Stimulated activated CD4-positive, alpha-beta T cell treated with anti-CD3 and anti-CD28 coated beads, Interleukin-1b, Interleukin-23, amount 100 ng/mL, for 4 hours (primary cell): ENCODE results near the gene MARS1.

ENCODE experiments used
- DNase-seq, 2 donors: peaks; one replicate each; pipeline ENCODE4 v3.0.0-alpha.2; 2020; ENCODE audit warnings: low read depth in 2 of 2

Gene MARS1

GRCh38 chr12:57471661-57472060 is 16.2 kb upstream of the MARS1 start:
- DNase-seq = no peak

DNA sequence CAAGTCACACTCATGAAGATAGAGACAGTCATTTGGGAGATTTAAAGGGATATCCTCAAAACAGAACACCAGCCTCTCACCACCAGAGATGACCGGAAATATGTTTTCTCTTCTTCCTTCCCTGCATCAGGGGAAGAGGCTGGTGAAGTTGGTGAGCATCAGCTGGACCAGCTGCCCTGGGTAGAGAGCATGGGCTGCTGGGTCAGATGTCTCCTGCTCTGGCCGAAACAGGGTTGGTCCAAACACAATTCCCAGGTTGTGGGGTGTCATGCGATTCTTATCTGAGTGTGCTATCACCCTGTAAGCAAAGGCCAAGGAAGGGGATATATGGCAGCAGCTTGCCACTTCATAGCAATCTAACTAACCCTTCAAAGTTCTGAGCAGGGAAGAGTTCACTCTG is 15.5 kb upstream of the MARS1 start:
- no peak for DNase-seq

DNA sequence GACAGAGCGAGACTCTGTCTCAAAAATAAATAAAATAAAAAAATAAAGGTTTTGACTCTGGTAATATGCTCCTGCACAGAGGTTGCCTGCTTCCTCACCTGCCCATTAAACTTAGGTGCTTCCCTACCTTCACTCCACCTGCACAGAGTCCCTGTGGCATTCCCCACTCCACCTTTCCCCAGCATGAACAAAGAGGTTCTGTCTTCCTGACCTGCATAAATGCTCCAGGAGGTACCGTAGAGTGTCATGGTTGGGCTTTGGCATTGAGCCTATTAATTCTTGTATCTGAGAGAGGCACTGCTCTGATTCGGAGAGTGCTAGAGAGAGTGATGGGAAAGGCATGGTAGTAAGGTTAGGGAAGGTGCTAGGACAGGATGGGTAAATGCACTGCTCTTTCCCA is 14.5 kb upstream of the MARS1 start:
- no peak for DNase-seq

DNA sequence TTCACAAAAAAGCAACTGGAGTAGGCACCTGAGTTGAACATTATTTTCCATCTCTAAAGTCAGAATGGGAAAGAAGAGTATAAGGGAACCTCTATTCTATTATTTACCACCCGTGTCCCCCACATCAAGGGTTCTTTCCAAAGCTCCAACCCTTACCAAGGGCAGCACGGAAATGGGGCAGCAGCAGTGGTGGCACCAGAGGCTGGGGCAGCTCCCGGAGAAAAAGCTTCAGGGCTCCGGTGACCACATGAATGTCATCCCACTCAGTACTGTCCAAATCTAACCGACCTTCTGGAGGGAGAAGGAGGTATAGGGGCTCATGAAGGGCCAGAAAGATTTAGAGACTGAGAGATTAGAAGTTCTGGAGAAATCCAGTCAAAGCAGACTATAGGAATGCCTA is 14.0 kb upstream of the MARS1 start:
- DNase-seq = no peak

GRCh38 chr12:57474430-57474829 is 13.4 kb upstream of the MARS1 start:
- no peak for DNase-seq

DNA sequence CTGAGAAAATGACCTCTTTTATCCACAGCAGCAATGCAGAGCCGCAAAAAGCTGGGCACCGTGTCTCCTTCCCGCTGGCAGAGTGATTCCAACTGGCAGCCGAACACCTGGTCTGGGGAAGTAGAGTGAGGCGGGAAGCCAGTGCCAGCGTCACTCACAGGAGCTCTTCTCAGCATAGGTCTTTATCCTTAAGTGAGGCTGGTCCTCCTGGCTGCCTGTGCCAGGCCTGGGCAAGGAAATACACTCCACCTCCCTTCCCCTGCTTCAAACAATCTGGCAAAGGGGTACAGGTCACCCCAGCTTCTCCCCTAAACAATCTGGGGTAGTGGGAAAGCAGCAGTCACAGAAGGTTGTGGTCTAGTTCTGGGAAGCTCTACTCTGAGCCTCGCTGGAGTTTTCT is 13.0 kb upstream of the MARS1 start:
- DNase-seq = no peak

DNA sequence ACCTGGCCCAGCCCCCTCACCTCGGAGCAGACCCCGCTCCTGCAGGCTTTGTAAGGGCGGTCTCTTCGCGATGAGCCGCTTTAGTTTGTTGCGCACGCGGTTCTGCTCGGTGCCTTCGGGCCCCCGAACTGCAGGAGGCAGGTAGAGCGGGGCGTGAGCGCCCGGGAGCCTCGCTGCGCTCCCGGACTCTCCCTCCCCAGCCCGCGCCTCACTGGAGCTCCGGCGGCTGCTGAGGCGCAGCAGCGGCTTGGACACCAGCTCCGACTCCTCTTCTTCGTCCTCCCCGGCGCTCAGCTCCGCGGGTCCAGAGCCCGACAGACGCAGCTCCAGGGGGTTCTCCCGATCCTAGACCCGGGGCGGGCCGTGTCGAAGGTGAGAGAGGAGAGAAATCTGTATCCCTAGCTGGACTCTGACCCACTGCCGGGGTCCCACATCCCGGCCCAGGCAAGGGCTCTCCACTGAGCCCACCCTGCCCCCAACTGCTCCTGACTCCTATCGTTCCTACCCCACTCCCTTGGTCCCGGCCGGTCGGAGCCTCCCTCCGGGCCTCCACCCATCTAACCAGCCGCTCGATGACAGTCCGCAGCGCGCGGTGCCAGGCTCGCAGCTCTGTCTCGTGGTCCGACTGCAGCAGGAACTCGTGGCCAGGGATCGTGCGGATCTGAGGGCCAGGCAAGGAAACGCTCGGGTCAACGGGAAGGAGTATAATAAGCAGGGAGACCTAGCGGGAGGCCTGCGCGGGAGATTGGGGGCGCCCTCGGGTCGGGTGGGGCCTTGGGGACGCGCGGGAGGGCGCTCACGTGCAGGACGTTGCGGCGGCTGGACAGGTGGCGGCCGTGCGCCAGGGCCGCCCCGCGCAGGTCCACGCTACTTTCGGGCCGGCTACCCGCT is 12.4 kb upstream of the MARS1 start:
- DNase-seq = no peak

DNA sequence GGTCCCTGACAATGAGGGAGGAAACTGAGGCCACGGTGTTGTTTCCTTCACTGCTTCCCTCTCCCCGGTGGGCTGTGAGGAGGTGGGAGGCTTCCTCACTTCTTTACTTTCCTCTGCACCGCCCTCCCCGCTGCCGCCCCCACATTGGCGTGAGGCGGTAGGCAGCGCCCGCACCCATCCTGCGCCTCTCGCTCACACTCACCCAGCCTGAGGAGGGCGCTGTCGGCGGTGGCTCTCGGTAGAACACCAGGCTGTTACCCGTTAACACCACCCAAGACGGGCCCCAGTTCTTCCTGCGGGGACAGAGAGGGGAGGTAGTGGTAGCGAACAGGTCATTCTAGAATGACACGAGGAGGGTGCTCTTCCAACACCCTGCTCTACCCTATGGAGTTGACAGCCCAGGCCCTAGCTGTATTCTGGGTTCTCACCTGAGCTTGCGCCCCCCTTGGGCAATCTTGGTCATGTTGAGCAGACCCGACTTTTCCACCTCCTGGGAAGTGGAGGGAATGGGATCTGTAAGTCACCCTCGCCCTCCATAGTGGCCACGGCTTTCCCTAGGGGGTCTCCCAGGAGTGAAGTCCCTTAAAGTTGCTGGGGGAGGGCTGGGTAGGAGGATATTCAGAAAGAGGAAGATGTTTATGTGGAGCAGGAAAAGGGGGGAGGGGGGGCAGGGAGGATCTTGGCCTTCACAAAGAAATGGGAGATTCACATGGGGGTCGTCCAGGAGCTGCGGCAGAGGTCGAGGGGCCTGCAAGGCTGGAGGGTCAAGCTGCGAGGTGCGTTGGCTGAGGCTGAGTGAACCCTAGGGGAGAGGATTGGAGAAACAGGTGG is 11.5 kb upstream of the MARS1 start:
- peak; percentile 55 to 67 for DNase-seq

DNA sequence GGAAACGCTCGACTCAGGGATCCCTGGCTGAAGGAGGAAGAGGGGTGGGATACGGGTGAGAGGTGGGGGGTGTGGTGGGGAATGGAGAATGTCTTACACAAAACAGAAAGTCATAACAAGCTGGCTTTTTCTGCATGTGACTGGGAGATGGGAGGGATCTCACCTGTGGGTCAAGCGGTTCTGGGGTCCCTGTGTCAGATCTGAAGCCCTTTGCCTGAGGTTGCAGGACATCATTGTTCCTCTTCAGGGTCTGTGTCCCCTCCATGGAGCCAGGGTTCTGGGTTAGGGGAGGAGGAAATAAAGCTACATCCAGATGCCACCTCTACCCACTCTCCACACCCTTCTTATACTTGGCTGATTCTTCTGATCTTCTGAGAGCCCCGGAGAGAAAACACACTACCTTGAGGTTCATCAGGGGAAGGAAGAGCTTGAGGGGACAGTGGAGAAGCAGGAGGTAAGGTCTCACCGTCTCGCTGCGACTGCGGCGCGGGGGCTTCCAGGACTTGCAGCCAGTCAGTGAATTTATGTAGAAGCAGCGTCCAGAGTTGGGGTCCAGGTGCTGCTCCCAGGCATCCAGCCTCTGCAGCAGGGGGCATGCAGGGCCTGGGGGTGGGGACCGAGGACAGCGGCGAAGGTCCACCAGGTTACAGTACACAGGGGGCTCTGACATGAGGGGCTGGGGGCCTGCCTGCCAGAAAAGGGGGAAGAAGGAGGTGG is 10.7 kb upstream of the MARS1 start:
- DNase-seq = no peak

- DNase-seq = no peak
Observed at GRCh38 chr12:57477710-57478681, 9.9 kb upstream of the MARS1 start.

GRCh38 chr12:57479043-57479375 is 8.9 kb upstream of the MARS1 start:
- no peak for DNase-seq

DNA sequence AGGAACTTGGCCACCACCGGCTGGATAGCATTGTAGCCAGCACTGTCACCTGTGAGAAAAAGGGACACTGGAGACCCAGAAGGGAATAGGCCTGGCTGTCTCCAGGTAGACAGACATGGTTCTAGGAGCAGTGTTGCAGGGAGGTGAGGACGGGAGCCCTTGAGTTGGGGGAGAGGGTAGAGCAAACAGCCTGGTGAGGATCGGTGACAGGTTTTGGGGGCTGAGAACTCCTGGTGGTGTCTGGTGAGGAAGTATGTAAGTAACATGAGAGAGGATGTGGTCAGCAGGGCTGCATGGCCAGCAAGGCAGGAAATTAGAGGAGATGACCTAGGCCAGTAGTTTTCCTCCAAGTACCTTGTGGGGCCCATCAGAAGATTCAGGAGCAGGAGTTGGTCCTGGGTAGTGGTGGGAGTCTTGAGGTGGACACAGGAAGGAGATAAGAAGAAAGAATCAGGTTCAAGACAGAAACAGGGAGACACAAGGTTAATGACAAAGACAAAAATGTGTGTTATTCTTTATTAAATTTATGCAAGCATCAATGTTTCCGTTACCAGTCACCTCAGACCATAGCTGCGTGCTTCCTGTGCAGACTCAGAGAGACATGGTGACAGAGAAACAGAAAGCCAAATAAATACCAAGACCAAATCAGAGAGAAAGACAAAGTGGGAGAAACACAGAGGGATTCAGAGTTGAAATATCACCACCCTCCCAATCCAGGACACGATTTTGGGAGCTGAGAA is 8.3 kb upstream of the MARS1 start, which contains the start of gene ARHGAP9:
ARHGAP9 (minus strand) TSS at position 491 of the 740 bp plus-strand sequence; CDS start at position 31, 460 bp downstream.
- peak in 1 of 2 donors; percentile 48 for DNase-seq

DNA sequence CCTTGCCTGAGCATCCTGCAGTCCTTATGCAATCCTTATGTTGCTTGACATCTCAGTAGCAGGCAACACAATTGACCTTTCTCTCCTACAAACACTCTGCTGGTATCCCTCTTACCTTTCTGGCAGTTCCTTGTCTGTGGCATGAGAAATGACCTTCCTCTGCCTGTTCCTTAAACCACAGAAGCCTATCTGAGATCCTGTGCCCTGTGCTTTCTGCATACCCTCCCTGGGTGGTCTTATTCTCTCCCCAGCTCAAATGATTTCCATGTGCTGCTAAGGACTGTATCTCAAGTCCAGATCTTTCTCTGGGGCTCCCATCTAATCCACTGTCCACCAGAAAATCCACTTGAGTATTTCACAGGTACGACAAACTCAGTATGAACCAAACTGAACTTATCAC is 6.2 kb upstream of the MARS1 start:
- no peak for DNase-seq

DNA sequence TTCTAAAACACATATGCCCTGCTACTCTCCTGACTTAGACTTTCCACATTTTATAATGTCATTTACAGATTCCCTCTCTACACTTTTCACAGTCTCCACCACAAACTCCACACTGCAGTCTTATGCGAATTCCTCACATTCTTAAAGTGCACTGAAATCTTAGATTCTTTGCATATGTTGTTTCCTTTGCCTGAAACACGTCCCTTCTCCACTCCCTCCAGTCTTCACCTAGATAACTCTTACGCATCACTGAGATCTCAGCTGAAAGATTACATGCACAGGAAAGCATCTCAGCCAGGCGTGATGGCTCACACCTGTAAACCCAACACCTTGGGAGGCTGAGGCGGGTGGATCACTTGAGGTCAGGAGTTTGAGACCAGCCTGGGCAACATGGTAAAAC is 4.4 kb upstream of the MARS1 start:
- DNase-seq = no peak

GRCh38 chr12:57485695-57486094 is 2.2 kb upstream of the MARS1 start:
- DNase-seq = no peak

DNA sequence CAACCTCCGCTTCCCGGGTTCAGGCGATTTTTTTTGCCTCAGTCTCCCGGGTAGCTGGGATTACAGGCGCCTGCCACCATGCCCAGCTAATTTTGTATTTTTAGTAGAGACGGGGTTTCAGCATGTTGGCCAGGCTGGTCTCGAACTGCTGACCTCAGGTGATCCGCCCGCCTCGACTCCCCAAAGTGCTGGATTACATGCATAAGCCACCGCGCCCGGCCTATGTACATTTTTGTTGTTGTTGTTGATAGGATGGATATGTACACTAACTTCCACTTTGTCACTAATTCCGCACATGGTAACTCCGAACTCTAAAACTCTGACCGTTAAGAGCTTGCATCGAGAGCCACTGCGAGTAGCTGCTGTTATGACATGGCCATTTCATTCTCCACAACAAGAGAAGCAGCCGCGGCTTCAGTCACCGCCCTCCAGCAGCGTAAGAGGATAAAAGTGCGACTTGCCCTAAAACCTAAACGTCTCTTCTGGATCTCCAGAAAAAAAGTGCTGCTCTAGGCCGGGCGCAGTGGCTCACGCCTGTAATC is 742 bp upstream of the MARS1 start:
- DNase-seq = no peak

- no peak for DNase-seq
Observed at GRCh38 chr12:57488402-57489156, 711 bp downstream of the MARS1 start.

DNA sequence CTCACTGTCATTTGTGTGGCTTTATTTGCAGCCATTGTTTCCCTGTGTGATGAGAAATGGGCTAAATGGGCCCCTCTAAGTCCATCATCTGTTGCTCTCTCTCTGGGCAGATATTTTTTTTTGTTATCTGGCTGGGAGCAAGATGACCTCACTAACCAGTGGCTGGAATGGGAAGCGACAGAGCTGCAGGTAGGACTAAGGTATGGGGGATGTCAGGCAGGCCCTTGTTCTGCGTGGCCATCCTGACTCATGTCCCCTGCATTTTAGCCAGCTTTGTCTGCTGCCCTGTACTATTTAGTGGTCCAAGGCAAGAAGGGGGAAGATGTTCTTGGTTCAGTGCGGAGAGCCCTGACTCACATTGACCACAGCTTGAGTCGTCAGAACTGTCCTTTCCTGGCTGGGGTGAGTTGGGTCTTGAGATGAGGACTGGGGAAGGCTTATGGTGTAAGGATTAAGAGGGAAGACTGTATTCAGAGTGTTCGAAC is 1.3 kb downstream of the MARS1 start:
- DNase-seq = no peak

- DNase-seq = no peak
Observed at GRCh38 chr12:57490126-57490525, 2.3 kb downstream of the MARS1 start.
